ENCODE data around the gene SLC22A23.

SLC22A23 gene

DNA sequence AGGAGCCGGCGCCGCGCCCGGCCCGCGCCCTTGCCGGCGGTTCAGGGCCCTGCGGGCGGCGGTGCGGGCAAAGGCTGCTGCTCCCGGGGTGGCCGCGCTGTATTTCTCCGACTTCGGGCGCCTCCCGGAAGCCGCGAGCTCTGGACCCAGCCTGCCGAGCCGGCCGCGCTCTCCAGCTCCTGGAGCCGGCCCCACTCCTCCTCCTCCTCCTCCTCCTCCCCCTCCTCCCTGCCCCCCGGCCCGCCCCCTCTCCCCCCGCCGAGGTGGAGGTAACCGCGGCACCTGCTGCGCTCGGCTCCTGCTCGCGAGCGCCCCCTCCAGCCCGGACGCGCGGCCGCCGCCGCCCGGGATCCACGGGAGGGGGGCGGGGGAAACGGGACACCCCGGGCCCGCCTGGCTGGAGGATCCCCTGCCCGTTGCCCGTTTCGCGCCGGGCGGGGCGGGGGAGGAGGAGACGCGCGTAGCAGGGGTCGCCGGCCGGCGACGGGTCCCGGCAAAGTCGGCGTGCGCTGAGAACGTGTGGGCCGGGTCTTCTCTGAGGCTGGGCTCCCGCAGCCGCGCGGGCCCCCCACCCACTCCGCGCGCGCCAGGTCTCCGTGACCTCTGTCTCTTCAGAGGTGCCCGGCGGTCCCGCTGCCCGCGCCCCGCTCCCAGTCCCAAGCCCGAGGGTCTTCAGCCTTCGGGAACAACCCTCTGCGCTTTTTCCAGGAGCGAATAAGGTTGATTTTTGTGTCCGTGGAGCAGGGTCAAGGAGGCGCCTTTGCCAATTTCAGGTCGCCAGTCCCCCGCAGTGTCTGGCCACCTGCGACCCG is at the start of gene SLC22A23:
Gene SLC22A23, minus strand, starts transcription at position 153 of the 812 bp plus-strand sequence. CDS start 491 bp downstream, outside the sequence.
- intact Hi-C loops (cut with DNase I) = loop anchor here (5.0 to 10.0 kb wide), 2 partner anchors 175 to 278 kb away; no protein-coding TSS in a partner anchor
- DNase-seq = peak; percentile 53 to 95 (median 72)

DNA sequence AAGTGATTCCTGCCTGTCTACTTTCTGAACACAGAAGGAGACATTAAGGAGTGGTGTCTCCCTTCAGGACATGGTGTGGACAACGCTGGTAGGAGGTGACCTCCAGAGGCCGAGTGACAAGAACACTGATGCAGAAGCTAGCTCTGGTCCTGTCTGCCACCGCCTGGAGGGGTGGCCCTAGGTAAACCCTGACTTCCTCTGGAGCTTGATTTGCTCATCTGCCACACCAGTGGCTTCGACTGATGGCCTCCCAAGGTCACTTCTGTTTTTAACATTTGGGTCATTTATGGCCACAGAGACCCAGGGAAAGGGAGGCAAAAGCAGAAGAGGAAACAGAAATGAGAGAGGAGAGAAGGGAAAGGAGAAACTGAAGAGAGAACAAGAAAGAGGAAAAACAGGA is 49.4 kb upstream of the SLC22A23 start:
- intact Hi-C loops (cut with DNase I) = no loop called here
- no peak for DNase-seq

- intact Hi-C loops (cut with DNase I) = no loop called here
- DNase-seq = no peak
These were observed 48.3 kb upstream of the SLC22A23 start for GRCh38 chr6:3504938-3505805.

DNA sequence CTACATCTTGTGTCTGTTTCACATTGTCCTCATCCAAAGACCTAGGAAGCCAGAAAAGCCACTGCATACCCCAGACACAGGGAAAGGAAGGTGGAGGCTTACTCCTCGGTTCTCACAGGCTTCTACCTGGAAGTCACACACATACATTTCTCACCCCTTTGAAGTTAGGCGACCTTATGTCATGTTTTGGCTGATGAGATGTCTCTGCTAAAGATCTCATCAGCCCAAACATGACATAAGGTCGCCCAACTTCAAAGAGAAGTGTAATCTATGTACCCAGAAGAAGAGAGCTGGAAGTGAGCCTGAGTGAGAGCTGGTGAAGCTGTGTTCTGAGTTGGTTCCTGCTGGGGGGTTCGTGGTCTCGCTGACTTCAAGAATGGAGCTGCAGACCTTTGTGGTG is 47.5 kb upstream of the SLC22A23 start:
- intact Hi-C loops (cut with DNase I) = no loop called here
- no peak for DNase-seq

- intact Hi-C loops (cut with DNase I) = no loop called here
- DNase-seq = no peak
These were observed 45.1 kb upstream of the SLC22A23 start for GRCh38 chr6:3501826-3502500.

DNA sequence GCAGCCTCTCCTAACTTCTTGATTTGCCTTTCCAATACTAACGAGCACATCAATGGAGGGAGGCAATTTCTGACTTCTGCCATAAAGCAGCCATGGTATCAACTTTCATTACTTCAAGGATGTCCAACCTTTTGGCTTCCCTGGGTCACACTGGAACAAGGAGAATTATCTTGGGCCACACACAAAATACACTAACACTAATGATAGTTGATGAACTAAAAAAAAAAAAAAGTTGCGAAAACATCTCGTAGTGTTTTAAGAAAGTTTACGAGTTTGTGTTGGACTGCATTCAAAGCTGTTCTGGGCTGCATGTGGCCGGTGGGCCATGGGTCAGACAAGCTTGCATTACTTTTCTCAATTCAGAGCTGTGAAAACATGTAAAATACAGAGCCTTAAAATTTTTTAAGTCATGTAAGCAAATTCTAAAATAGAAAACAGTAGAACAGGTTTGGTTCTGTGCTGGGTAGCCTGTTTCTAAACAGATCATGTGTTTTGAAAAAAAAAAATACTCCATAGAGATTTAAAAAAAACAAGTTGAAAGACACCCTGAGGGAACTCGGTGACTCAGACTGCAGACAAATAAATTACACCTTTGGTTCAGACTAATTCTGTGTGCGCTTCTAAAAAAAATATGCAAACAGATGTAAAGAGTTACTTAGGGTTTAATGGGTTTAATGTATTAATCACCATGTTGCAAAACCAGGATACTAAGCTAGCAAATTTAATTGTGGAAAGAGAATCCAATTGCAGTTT is 43.6 kb upstream of the SLC22A23 start:
- DNase-seq = no peak
- intact Hi-C loops (cut with DNase I) = no loop called here

GRCh38 chr6:3499603-3500002 is 42.8 kb upstream of the SLC22A23 start:
- intact Hi-C loops (cut with DNase I) = no loop called here
- DNase-seq = no peak

DNA sequence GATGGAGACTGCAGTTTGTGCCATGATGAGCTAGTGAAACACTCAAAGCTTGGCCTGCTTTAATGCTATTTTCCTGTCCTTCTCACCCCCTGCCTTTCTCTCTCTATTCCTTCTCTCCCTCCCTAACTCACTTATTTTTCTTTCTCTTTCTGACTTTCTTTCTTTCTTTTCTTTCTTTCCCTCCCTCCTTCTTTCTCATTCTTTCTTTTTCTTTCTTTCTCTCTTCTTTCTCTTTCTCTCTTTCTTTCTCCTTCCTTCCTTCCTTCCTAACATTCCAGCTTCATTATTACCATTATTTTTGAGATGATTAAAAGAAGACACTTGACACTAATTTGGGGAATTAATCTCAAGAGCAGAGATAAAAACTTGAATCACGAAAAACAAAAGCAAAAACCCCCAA is 39.5 kb upstream of the SLC22A23 start:
- intact Hi-C loops (cut with DNase I) = no loop called here

DNA sequence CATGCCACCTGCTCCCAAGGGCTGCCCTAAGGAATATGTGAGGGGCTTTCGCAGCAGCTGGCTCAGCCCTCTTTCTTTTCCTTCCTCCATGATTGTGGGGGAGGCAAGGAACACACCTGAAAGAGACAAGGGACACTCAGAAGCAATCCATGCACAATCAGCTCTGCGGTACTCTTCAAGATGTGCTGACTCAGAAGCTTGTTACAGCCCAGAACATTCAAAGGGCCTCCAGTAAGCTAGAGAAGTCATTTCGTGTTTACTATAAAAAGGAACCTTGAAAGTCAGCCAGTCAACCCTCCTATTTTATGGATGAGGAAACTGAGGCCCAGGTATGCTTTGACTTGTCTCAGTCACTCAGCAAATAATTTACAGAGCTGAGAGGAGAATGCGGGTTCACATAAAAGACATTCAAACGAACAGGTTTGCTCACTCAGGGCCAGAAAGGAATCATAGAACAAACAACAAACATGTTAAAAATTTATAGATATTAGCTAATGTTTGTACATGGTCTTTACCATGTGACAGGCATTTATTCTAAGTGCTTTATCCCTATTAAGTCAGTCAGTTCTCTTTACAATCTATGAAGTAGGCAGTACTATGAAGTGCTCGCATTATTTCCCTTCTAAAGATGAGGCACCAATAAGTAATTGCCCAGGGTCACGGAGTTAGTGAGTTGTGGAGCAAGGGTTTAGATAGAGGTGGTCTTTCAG is 37.7 kb upstream of the SLC22A23 start:
- DNase-seq = no peak
- intact Hi-C loops (cut with DNase I) = no loop called here

More for the DNA sequence above, 39.5 kb upstream of the SLC22A23 start:
- DNase-seq = no peak

- intact Hi-C loops (cut with DNase I) = no loop called here
- DNase-seq = no peak
These were observed 33.8 kb upstream of the SLC22A23 start for GRCh38 chr6:3490625-3490980.

GRCh38 chr6:3489961-3490624 is 33.2 kb upstream of the SLC22A23 start:
- no peak for DNase-seq
- intact Hi-C loops (cut with DNase I) = no loop called here

DNA sequence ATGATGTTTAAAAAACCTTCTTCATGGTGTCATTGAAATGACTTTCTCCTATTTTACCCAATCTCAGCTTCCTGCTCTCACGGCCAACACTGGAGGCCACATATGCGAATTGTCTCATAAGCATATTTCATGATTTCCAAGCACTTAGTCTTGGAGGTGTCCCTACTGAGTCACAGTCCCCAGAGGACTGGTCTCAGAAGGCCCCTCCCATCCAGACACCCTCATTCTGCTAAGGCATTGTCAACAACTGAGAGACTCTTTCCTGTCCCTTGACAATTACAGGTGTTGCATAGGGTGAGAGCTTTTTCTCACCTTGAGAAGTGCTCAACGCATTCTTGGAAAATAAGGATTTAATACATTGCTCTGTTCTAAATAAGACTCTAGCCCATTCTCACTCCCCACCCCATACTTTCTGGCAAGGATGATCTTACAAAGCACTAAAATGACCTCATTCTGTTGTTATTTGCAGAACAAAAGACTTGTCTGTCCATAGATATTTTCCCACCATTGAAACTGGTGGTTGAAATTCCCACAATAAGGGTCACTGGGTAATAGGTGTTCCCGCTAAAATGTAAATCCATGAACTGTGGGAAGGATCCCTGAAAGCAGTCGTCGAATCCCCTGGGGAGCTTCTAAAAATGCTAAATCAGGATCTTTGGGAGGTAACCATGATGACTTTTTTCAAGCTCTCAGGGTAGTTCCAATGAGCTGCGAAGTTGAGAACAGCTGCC is 32.3 kb upstream of the SLC22A23 start:
- intact Hi-C loops (cut with DNase I) = no loop called here
- no peak for DNase-seq

GRCh38 chr6:3484946-3485345 is 28.1 kb upstream of the SLC22A23 start:
- intact Hi-C loops (cut with DNase I) = no loop called here
- DNase-seq = peak in 2 of 10 donors; percentile 55 to 78

- no peak for DNase-seq
- intact Hi-C loops (cut with DNase I) = no loop called here
These were observed 27.3 kb upstream of the SLC22A23 start for GRCh38 chr6:3484192-3484591.

- intact Hi-C loops (cut with DNase I) = no loop called here
- no peak for DNase-seq
These were observed 26.8 kb upstream of the SLC22A23 start for GRCh38 chr6:3483675-3484074.

GRCh38 chr6:3482869-3483268 is 26.0 kb upstream of the SLC22A23 start:
- no peak for DNase-seq
- intact Hi-C loops (cut with DNase I) = no loop called here

DNA sequence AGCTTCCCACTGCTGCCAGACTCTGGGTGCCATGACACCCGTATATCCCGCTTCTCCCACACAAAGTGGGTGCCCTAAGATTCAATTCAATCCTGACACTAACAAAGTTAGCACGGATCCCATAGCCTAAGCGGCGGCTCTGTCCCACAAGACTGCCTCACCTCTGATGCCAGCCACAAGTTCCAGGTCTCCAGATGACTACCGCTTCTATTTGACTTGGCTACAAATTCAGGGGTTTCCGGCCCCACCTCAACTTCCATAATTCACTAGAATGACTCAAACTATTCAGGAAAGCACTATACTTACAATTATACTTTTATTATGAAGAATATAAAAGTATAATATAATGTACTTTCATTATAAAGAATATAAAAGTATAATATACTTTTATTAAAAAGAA is 24.8 kb upstream of the SLC22A23 start:
- intact Hi-C loops (cut with DNase I) = no loop called here
- DNase-seq = no peak

DNA sequence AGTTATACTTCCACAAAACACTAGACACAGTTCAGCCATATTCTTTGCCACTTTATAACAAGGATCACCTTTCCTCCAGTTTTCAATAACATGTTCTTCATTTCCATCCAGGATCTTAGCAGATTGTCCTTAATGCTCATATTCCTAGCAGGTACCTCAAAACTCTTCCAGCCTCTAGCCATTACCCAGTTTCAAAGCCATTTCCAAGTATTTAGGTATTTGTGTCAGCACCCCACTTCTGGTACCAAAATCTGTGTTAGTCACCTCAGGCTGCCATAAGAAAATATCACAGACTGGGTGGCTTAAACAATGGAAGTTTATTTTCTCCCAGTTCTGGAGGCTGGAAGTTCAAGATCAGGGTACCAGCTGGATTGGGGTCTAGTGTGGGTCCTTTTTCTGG is 23.2 kb upstream of the SLC22A23 start:
- DNase-seq = no peak
- intact Hi-C loops (cut with DNase I) = no loop called here

- intact Hi-C loops (cut with DNase I) = no loop called here
- no peak for DNase-seq
These were observed 16.9 kb upstream of the SLC22A23 start for GRCh38 chr6:3473773-3474172.

All from posterior cingulate gyrus (tissue), 11 donors.